AG04449 (cell line): ENCODE results near the gene PRELP.

ENCODE experiments used
- CTCF ChIA-PET: fragments of 350-600 bp; formaldehyde crosslinking; extraction: SDS; loops from one replicate; lab custom pipeline; 2021; ENCODE audit warnings: antibody characterized with exemption; lab: Yijun Ruan, JAX
- POLR2A ChIA-PET: fragments of 400-600, 350-600 bp; formaldehyde crosslinking; extraction: SDS; loops from one replicate; lab custom pipeline; 2020; ENCODE audit warnings: antibody characterized with exemption, inconsistent platforms; lab: Yijun Ruan, JAX
- DNase-seq: peaks from one replicate; pipeline ENCODE4 v3.0.0-alpha.2; 2010; ENCODE audit warnings: low read depth, low spot score
- H3K4me3 ChIP-seq: 2 replicates; pipeline ENCODE4 v1.5.1; 2011; ENCODE audit warnings: low read depth, mild to moderate bottlenecking, control low read depth, low read length
- TF ChIP-seq, protein P1 (sequence below): IDR thresholded peaks from one replicate; pipeline ENCODE4 v1.5.1; 2011; ENCODE audit warnings: mild to moderate bottlenecking, moderate library complexity, low read length, control low read depth, inconsistent platforms; ENCODE audit not compliant: insufficient read depth; ENCODE audit errors: missing control alignments

The PRELP gene

DNA sequence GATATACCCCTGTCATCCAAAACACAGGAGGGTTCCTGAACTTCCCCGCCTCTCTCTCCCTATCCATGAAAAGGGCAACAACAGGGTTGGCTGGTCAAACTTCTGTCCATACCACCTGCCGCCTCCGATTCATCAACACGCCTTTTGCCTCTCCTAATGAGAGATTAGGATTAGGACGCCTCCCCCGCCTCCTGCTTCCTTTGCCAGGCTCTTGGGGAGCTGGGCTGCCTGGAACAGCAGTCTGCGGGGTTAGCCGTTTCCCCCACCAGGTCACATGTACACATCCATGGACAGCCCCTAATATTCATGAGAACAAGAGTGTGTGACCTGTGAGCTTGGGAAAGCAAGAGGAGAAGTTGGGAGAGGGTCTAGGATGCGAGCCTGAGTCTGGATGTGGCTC lies 16.1 kb downstream of the PRELP start:
- H3K4me3 ChIP-seq: no peak overlapping the region
- DNase-seq: no peak
- ChIA-PET POLR2A (no interaction called here), CTCF (interaction anchor here (1.9 to 29.5 kb wide), 4 partner anchors 11 to 220 kb away, joined by 9 to 683 read pairs (median 63); partner anchors contain the start of gene FMOD)
- TF ChIP-seq, protein P1, sequence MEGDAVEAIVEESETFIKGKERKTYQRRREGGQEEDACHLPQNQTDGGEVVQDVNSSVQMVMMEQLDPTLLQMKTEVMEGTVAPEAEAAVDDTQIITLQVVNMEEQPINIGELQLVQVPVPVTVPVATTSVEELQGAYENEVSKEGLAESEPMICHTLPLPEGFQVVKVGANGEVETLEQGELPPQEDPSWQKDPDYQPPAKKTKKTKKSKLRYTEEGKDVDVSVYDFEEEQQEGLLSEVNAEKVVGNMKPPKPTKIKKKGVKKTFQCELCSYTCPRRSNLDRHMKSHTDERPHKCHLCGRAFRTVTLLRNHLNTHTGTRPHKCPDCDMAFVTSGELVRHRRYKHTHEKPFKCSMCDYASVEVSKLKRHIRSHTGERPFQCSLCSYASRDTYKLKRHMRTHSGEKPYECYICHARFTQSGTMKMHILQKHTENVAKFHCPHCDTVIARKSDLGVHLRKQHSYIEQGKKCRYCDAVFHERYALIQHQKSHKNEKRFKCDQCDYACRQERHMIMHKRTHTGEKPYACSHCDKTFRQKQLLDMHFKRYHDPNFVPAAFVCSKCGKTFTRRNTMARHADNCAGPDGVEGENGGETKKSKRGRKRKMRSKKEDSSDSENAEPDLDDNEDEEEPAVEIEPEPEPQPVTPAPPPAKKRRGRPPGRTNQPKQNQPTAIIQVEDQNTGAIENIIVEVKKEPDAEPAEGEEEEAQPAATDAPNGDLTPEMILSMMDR: no peak

DNA sequence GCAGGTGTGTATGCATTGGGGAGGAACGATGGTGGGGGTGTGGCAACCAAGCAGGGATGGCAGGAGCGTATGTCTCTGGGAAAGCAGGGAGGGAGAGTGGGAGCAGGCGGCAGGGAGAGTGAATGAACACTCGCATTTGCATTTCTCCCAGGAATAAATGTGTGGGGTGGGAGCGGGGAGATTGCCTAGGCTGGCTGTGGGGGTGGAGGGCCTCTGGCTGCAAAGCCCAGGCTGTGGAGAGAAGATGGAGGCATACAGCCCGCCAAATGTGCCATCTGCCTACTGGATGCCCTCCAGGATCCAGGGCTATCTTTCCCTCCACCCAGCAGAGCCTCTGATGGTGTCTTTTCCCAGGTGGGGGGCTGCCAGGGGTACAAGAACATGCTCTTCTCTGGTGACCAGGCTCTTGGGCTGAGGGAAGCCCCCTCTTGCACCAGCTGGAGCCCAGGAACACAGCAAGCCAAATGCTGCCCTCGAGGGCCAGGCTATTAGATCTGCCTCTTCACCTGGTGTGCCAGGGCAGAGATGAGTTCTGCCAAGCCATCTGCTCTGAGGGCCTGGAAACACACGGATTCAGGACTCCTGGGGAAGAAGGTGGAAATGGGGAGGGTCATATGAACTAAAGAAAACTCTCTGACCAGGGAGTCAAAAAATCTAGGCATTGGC lies 16.6 kb downstream of the PRELP start:
- no peak overlapping the region for H3K4me3 ChIP-seq
- TF ChIP-seq, protein P1: no peak
- DNase-seq: no peak
- POLR2A ChIA-PET: no interaction called here
- CTCF ChIA-PET: interaction anchor here (3.5 to 29.5 kb wide), 3 partner anchors 11 to 221 kb away, joined by 20 to 683 read pairs (median 106); partner anchors contain the start of gene FMOD

DNA sequence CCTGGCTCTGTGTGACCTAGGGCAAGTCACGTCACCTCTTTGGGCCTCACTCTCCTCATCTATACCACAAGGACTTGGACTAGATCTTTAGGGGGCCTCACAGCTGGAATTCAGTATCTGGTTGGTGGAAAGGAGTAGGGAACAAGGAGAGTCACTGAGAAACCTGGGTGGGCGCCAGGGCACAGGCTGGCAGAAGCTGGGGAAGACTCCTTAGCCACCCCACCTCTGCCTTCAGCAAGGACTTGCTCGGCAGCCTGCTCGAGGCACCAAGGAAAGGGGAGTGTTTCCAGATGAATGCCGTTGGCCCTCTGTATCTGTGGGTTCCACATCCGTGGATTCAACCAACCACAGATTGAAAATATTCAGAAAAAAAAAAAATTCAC lies 17.1 kb downstream of the PRELP start:
- ChIA-PET POLR2A (no interaction called here), CTCF (interaction anchor here (0.9 to 29.5 kb wide), 5 partner anchors 10 to 221 kb away, joined by 3 to 683 read pairs (median 33); partner anchors contain the start of gene FMOD)
- no peak for DNase-seq
- H3K4me3 ChIP-seq: no peak overlapping the region
- TF ChIP-seq, protein P1: no peak

DNA sequence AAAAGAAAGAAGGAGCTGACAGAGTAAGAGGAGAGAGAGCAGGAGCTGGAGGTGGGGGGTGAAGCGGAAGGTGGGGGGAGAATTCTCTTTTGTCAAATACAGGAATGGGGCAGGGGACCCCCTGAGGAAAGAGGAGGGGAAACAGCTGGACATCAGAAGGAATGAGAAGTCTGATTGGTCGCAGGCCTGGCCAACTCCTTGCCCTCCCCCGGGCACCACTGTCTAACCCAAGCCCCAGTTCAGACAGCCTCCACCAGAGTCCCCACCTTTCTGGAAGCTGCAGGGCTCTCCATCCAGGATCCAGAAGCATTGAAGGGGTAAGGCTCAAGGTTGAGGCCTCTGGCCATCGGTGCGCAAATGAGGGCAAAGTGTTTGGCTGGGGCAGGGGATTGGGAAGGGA lies 18.3 kb downstream of the PRELP start, which contains the start of gene OPTC:
OPTC (plus strand) TSS at position 253 of the 400 bp plus-strand sequence. CDS start 1,853 bp downstream, outside the sequence.
- no peak for DNase-seq
- CTCF ChIA-PET: interaction anchor here (0.8 to 29.5 kb wide), 8 partner anchors 8 to 222 kb away, joined by 3 to 683 read pairs (median 4); partner anchors contain the start of gene FMOD
- no peak within 1 kb of the TSS for H3K4me3 ChIP-seq
- TF ChIP-seq, protein P1: no peak
- POLR2A ChIA-PET: interaction anchor here (0.7 kb wide), 1 partner anchor 20 kb away, joined by 3 read pairs; no protein-coding TSS in a partner anchor

DNA sequence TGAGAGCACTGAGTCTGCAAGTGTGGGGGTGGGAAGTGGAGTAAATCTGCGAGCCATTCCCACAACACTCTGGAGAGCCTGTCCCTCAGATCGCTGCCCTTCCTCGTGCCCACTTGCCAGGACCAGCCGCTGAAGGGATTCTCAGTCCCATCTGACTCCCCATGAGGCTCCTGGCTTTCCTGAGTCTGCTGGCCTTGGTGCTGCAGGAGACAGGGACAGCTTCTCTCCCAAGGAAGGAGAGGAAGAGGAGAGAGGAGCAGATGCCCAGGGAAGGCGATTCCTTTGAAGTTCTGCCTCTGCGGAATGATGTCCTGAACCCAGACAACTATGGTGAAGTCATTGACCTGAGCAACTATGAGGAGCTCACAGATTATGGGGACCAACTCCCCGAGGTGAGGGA lies 20.2 kb downstream of the PRELP start:
- TF ChIP-seq, protein P1: no peak
- ChIA-PET POLR2A (no interaction called here), CTCF (interaction anchor here (0.9 to 29.5 kb wide), 6 partner anchors 8 to 207 kb away, joined by 3 to 683 read pairs (median 8); partner anchors contain the start of gene FMOD)
- no peak for DNase-seq
- H3K4me3 ChIP-seq: no peak overlapping the region

DNA sequence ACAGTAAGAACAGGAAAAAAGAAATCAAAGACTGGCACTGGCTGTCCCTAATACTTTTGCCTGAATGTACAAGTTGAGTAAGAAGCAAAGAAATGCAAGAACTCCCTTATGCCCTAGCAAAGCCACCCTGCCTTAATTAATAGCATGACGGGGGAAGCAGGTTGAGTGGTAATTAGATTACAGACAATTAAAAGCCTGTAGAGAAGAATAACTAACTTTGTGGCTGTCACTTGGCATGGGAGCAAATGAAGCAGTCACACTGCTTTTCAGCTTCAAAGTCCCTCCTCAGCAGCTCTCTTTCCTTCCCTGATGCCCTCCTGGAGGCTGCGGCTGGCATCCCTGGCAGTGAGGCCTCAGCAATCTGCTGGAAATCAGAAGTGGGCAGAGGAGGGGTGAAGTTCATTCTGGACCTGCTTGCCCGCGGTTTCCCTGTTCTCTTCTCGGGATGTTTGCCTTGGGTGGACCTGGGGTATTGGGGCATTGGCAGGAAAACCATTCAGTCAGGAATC lies 21.7 kb downstream of the PRELP start:
- POLR2A ChIA-PET: no interaction called here
- TF ChIP-seq, protein P1: no peak
- DNase-seq: no peak
- no peak overlapping the region for H3K4me3 ChIP-seq
- CTCF ChIA-PET: interaction anchor here (1.1 to 29.5 kb wide), 4 partner anchors 8 to 154 kb away, joined by 3 to 683 read pairs (median 15); partner anchors contain the start of gene FMOD
